Nephron progenitor cell (in vitro differentiated cells): ENCODE measurements around the gene CNRIP1.
A peak's percentile ranks its signal among the peaks of the same experiment; 100 is the strongest.

Source experiments
- DNase-seq: peaks from one replicate; pipeline ENCODE4 v3.0.0; 2021
- H3K27ac Mint-ChIP-seq: 2 replicates; pipeline ENCODE4 v1.8.0; 2021; ENCODE audit warnings: mild to moderate bottlenecking, moderate library complexity, mixed read lengths
- H3K27me3 Mint-ChIP-seq: 2 replicates; pipeline ENCODE4 v1.8.0; 2021; ENCODE audit warnings: mild to moderate bottlenecking, low read depth, mixed read lengths; ENCODE audit not compliant: poor library complexity
- H3K36me3 Mint-ChIP-seq: 2 replicates; pipeline ENCODE4 v1.8.0; 2021; ENCODE audit warnings: low read depth, mixed read lengths
- H3K4me1 Mint-ChIP-seq: 2 replicates; pipeline ENCODE4 v1.8.0; 2021; ENCODE audit warnings: mixed read lengths
- H3K4me3 Mint-ChIP-seq: 2 replicates; pipeline ENCODE4 v1.8.0; 2021; ENCODE audit warnings: mild to moderate bottlenecking, moderate library complexity, mixed read lengths
- H3K9me3 Mint-ChIP-seq: 2 replicates; pipeline ENCODE4 v1.8.0; 2021; ENCODE audit warnings: mild to moderate bottlenecking, moderate library complexity, mixed read lengths
- TF ChIP-seq, protein P1 (sequence below): fragments of 200-600 bp; sonication (generic); IDR thresholded peaks from 2 replicates; pipeline ENCODE4 v1.5.0; 2021; ENCODE audit warnings: antibody characterized with exemption

Gene CNRIP1

DNA sequence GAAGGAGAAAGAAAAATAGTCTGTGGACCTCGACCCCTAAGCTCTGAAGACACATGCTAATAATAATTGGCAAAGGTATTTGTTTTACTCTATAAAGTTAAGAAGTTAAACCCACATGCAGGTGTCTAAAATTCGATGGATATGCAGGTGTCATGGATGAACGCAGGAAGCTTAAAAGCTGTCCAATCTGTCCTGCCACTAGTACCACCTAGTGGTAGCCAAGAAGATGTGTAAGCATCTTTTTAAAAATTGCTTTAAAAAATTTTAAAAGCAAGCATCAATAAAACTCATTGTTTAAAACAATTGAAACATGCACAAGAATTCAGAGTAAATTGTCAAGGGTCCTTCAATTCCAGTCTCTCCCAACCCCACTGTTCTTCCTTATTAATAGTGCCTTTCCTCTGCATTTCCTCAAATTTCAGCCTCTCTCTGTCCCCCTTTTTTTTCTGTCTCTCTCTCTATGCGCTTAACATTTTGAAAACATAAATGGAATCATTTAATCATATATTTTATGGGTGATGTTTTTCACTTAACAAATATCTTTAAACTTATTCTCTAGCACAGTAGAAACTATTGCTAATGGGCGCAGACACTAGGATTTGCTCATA is 36.8 kb downstream of the CNRIP1 start:
- Mint-ChIP-seq H3K36me3 (no peaks in the 10 kb centered on the region), H3K9me3 (no peaks in the 10 kb centered on the region), H3K27me3 (peaks cover 33% of the 10 kb centered on the region), H3K4me1 (peaks cover 20% of the 10 kb centered on the region), H3K27ac (no peak overlapping the region), H3K4me3 (no peak overlapping the region)
- TF ChIP-seq, protein P1, sequence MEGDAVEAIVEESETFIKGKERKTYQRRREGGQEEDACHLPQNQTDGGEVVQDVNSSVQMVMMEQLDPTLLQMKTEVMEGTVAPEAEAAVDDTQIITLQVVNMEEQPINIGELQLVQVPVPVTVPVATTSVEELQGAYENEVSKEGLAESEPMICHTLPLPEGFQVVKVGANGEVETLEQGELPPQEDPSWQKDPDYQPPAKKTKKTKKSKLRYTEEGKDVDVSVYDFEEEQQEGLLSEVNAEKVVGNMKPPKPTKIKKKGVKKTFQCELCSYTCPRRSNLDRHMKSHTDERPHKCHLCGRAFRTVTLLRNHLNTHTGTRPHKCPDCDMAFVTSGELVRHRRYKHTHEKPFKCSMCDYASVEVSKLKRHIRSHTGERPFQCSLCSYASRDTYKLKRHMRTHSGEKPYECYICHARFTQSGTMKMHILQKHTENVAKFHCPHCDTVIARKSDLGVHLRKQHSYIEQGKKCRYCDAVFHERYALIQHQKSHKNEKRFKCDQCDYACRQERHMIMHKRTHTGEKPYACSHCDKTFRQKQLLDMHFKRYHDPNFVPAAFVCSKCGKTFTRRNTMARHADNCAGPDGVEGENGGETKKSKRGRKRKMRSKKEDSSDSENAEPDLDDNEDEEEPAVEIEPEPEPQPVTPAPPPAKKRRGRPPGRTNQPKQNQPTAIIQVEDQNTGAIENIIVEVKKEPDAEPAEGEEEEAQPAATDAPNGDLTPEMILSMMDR, result peak; percentile 74
- no peak for DNase-seq

DNA sequence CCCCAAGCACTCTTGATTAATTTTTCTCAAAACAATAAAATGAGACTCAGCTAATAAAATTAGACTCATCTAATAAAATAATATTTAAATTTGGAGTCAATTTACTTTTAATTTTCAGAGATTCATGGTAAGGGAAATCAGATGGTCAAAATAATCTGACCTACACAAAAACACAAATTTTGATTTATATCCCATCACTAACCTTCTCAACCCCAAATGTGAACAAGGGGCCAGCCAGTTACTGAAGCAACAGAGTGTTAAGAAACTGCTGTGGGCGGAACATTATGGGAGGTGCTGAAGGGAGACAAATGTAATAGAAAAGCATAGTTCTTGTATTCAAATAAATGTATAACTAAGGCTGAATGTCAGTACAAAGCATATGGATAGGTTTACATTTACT is 39.0 kb downstream of the CNRIP1 start:
- peaks cover 9% of the 10 kb centered on the region for H3K4me1 Mint-ChIP-seq
- no peaks in the 10 kb centered on the region for H3K9me3 Mint-ChIP-seq
- no peak for DNase-seq
- H3K27me3 Mint-ChIP-seq, result peaks cover 46% of the 10 kb centered on the region
- no peak overlapping the region for H3K4me3 Mint-ChIP-seq
- no peak overlapping the region for H3K27ac Mint-ChIP-seq
- TF ChIP-seq, protein P1, result no peak
- H3K36me3 Mint-ChIP-seq, result no peaks in the 10 kb centered on the region

DNA sequence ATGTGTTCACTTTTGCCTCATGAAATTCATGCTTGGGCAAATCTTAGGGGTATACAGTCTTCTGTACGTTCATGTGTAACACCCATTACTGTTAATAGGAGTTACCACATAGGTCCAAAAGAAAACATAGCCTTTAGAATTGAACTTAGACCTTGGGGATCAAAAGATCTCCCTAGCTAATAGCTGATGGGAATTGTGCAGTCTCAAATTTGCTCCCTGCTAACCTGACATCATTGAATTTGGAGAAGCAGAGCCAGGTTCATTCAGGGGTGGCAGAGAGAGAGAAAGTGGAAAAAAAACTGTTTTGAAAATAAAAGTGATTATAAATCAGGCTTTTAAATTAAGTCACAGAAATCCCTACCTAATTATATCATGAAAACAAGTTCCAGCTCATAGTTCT is 39.4 kb downstream of the CNRIP1 start:
- Mint-ChIP-seq H3K4me3 (no peak overlapping the region), H3K4me1 (peaks cover 9% of the 10 kb centered on the region), H3K36me3 (no peaks in the 10 kb centered on the region), H3K9me3 (no peaks in the 10 kb centered on the region), H3K27me3 (peaks cover 45% of the 10 kb centered on the region), H3K27ac (no peak overlapping the region)
- DNase-seq, result no peak
- TF ChIP-seq, protein P1, result no peak

DNA sequence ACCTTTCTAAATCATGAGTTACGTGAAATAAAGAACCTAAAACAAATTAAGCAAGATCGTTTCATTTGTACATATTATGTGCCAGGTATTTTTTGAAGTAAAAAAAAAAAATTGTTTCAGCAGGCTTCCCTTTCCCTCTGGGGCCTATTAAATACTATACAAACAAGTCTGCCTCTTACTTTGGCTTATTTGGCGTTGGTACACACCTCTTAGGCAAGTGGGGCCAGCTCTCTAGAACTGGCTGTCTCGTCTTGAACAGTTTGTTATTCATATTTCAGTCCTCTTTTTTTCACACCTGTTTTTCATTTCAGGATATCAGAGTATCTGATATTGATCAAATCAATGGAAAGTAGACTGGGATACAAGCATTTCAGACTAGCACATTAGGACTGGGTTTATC is 40.1 kb downstream of the CNRIP1 start:
- H3K9me3 Mint-ChIP-seq, result no peaks in the 10 kb centered on the region

DNA sequence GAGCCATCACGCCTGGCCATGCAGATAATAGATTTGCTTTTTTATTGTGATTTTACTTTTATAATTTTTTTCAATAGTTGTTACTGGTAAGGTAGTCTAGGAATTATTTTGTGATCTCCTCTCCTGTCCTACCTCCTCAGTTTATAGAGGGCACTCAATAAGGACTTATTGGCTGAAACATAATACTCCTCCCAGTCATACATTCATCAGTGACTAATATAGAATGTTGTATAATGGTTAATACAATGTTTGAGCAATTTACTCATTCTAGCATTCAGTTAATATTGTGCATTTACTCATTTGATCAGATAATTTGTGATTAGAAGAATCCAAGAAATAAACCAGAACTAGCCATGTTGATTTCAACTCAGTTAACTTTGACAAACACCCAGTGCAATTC is 41.6 kb downstream of the CNRIP1 start:
- no peaks in the 10 kb centered on the region for H3K36me3 Mint-ChIP-seq
- TF ChIP-seq, protein P1, result no peak
- H3K4me1 Mint-ChIP-seq, result peaks cover 16% of the 10 kb centered on the region
- no peaks in the 10 kb centered on the region for H3K9me3 Mint-ChIP-seq
- peaks cover 33% of the 10 kb centered on the region for H3K27me3 Mint-ChIP-seq
- no peak overlapping the region for H3K4me3 Mint-ChIP-seq
- no peak overlapping the region for H3K27ac Mint-ChIP-seq
- DNase-seq, result no peak

More for the DNA sequence above, 40.1 kb downstream of the CNRIP1 start:
- Mint-ChIP-seq H3K27me3 (peaks cover 42% of the 10 kb centered on the region), H3K4me3 (no peak overlapping the region), H3K36me3 (no peaks in the 10 kb centered on the region), H3K4me1 (peaks cover 9% of the 10 kb centered on the region), H3K27ac (no peak overlapping the region)
- DNase-seq, result no peak
- TF ChIP-seq, protein P1, result no peak

DNA sequence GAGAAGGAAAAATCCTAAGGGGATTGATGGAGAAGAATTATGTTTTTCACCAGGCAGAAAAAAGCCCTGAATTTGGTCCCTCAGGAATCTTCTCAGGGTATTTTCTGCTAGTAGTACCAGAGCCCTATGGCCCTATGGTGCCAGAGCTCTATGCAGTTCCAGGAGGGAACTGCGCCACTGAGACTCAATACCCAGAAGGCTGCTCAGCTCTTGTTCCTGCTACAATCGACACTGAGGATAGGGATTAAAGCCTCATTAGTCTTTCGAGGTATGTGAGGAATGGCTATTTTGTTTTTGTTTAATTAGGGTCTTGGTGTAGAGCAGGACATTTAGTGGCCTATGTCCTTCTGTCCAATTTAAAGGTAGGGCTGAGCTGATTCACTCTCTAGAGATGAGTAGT is 45.7 kb downstream of the CNRIP1 start:
- DNase-seq, result no peak
- H3K4me1 Mint-ChIP-seq, result peaks cover 11% of the 10 kb centered on the region
- TF ChIP-seq, protein P1, result no peak
- no peaks in the 10 kb centered on the region for H3K9me3 Mint-ChIP-seq
- no peaks in the 10 kb centered on the region for H3K36me3 Mint-ChIP-seq
- H3K27me3 Mint-ChIP-seq, result peaks cover 21% of the 10 kb centered on the region
- H3K27ac Mint-ChIP-seq, result no peak overlapping the region
- no peak overlapping the region for H3K4me3 Mint-ChIP-seq
